Neural progenitor cell (in vitro differentiated cells): Measurements from ENCODE around the gene GPR179. TPM values are rescaled to one million over a fixed set of nuclear protein-coding genes. Genes with fewer than 3 reads are reported as not detected.

Experiments
- DNase-seq: peaks from one replicate; pipeline ENCODE4 v3.0.0-alpha.2; 2016; ENCODE audit warnings: low spot score
- H2AFZ ChIP-seq: fragments of 200-600 bp; sonication (generic); replicated peaks from 2 replicates; pipeline ENCODE4 v1.6.1; 2016; ENCODE audit warnings: antibody characterized with exemption
- H3F3A ChIP-seq: fragments of 200-600 bp; sonication (generic); 2 replicates; pipeline ENCODE4 v1.6.1; 2016; ENCODE audit warnings: antibody characterized with exemption, low read depth
- H3K27ac ChIP-seq: fragments of 200-600 bp; sonication (generic); 2 replicates; pipeline ENCODE4 v1.5.1; 2016; ENCODE audit warnings: mild to moderate bottlenecking
- H3K27me3 ChIP-seq: fragments of 200-600 bp; sonication (generic); 2 replicates; pipeline ENCODE4 v1.6.1; 2016; ENCODE audit warnings: mild to moderate bottlenecking, moderate library complexity
- H3K36me3 ChIP-seq: fragments of 200-600 bp; sonication (generic); 2 replicates; pipeline ENCODE4 v1.5.1; 2016
- H3K4me1 ChIP-seq: fragments of 200-600 bp; sonication (generic); 2 replicates; pipeline ENCODE4 v1.6.1; 2016; ENCODE audit warnings: mixed run types
- H3K4me2 ChIP-seq: fragments of 200-600 bp; sonication (generic); 2 replicates; pipeline ENCODE4 v1.6.1; 2016
- H3K4me3 ChIP-seq: fragments of 200-600 bp; sonication (generic); 2 replicates; pipeline ENCODE4 v1.5.1; 2016
- H3K79me2 ChIP-seq: fragments of 200-600 bp; sonication (generic); 2 replicates; pipeline ENCODE4 v1.6.1; 2016; ENCODE audit warnings: low read depth
- H3K9ac ChIP-seq: fragments of 200-600 bp; sonication (generic); 2 replicates; pipeline ENCODE4 v1.6.1; 2016
- H3K9me3 ChIP-seq: fragments of 200-600 bp; sonication (generic); 2 replicates; pipeline ENCODE4 v1.5.1; 2016; ENCODE audit warnings: low read depth
- H4K20me1 ChIP-seq: fragments of 200-600 bp; sonication (generic); 2 replicates; pipeline ENCODE4 v1.6.1; 2016; ENCODE audit warnings: low read depth
- H3K27ac Mint-ChIP-seq: 3 replicates; pipeline ENCODE4 v1.8.0; 2021; ENCODE audit warnings: mixed read lengths
- H3K27me3 Mint-ChIP-seq: 2 replicates; pipeline ENCODE4 v1.8.0; 2022; ENCODE audit warnings: low read depth, mild to moderate bottlenecking, inconsistent platforms, moderate library complexity, mixed read lengths; ENCODE audit not compliant: insufficient read depth
- H3K36me3 Mint-ChIP-seq: 3 replicates; pipeline ENCODE4 v1.8.0; 2021; ENCODE audit warnings: mixed read lengths
- H3K4me1 Mint-ChIP-seq: 3 replicates; pipeline ENCODE4 v1.8.0; 2021; ENCODE audit warnings: mixed read lengths
- H3K4me3 Mint-ChIP-seq: 3 replicates; pipeline ENCODE4 v1.8.0; 2021; ENCODE audit warnings: mild to moderate bottlenecking, moderate library complexity, mixed read lengths
- H3K9me3 Mint-ChIP-seq: 3 replicates; pipeline ENCODE4 v1.8.0; 2020; ENCODE audit warnings: mixed read lengths
- CTCF ChIP-seq: fragments of 200-600 bp; sonication (generic); IDR thresholded peaks from 2 replicates; pipeline ENCODE4 v1.5.1; 2017; ENCODE audit warnings: antibody characterized with exemption, mild to moderate bottlenecking
- EZH2 ChIP-seq: fragments of 200-600 bp; sonication (generic); IDR thresholded peaks from 2 replicates; pipeline ENCODE4 v1.6.1; 2017; ENCODE audit warnings: antibody characterized with exemption, mild to moderate bottlenecking, moderate library complexity
- EZH2phosphoT487 ChIP-seq: fragments of 200-600 bp; sonication (generic); IDR thresholded peaks from 2 replicates; pipeline ENCODE4 v1.6.1; 2017; ENCODE audit warnings: antibody characterized with exemption
- total RNA-seq: library from RNA; depleted of rRNA; stranded (reverse); fragments of >200 nt; gene quantifications from 2 replicates; pipeline ENCODE4 v1.2.3, GENCODE V29; 2015; ENCODE audit warnings: low replicate concordance

GPR179 gene
- total RNA-seq, 1 donor from 2014 or later, result not detected

GRCh38 chr17:38344420-38344745 is 627 bp upstream of the GPR179 start:
- H3K36me3 ChIP-seq, result no peaks in the 10 kb centered on the region
- H3K4me1 Mint-ChIP-seq, result peaks cover 20% of the 10 kb centered on the region
- no peak overlapping the region for H3K4me2 ChIP-seq
- H3K27ac Mint-ChIP-seq, result no peak overlapping the region
- H3K4me3 Mint-ChIP-seq, result no peak overlapping the region
- no peak overlapping the region for H3K4me3 ChIP-seq
- H3K4me1 ChIP-seq, result peaks cover 7% of the 10 kb centered on the region
- no peak for TF ChIP-seq EZH2
- no peak for TF ChIP-seq CTCF
- no peaks in the 10 kb centered on the region for H3K9me3 ChIP-seq
- no peak overlapping the region for H3K9ac ChIP-seq
- H3K27me3 ChIP-seq, result no peaks in the 10 kb centered on the region
- H3F3A ChIP-seq, result peaks cover 16% of the 10 kb centered on the region
- H3K36me3 Mint-ChIP-seq, result no peaks in the 10 kb centered on the region
- no peak for DNase-seq
- H3K27ac ChIP-seq, result no peak overlapping the region
- H3K79me2 ChIP-seq, result no peaks in the 10 kb centered on the region
- H3K9me3 Mint-ChIP-seq, result no peaks in the 10 kb centered on the region
- no peaks in the 10 kb centered on the region for H4K20me1 ChIP-seq
- no peak overlapping the region for H2AFZ ChIP-seq
- H3K27me3 Mint-ChIP-seq, result peaks cover 2% of the 10 kb centered on the region

GRCh38 chr17:38342886-38343607 is 709 bp downstream of the GPR179 start:
- no peaks in the 10 kb centered on the region for H4K20me1 ChIP-seq
- Mint-ChIP-seq H3K27me3 (peaks cover 6% of the 10 kb centered on the region), H3K36me3 (no peaks in the 10 kb centered on the region), H3K4me3 (no peak overlapping the region), H3K4me1 (peaks cover 17% of the 10 kb centered on the region), H3K9me3 (no peaks in the 10 kb centered on the region), H3K27ac (peak overlapping the region; percentile 57)
- H3K27me3 ChIP-seq, result no peaks in the 10 kb centered on the region
- no peak overlapping the region for H3K27ac ChIP-seq
- no peaks in the 10 kb centered on the region for H3K9me3 ChIP-seq
- H2AFZ ChIP-seq, result no peak overlapping the region
- H3K4me2 ChIP-seq, result no peak overlapping the region
- DNase-seq, result no peak
- H3K4me1 ChIP-seq, result peaks cover 7% of the 10 kb centered on the region
- H3K79me2 ChIP-seq, result no peaks in the 10 kb centered on the region
- no peak overlapping the region for H3K9ac ChIP-seq
- H3F3A ChIP-seq, result peaks cover 10% of the 10 kb centered on the region
- no peaks in the 10 kb centered on the region for H3K36me3 ChIP-seq
- no peak overlapping the region for H3K4me3 ChIP-seq
- TF ChIP-seq EZH2, result no peak
- TF ChIP-seq CTCF, result no peak

- Mint-ChIP-seq H3K27me3 (peaks cover 6% of the 10 kb centered on the region), H3K27ac (peak overlapping the region; percentile 8), H3K9me3 (no peaks in the 10 kb centered on the region), H3K4me3 (no peak overlapping the region), H3K4me1 (peaks cover 17% of the 10 kb centered on the region), H3K36me3 (no peaks in the 10 kb centered on the region)
- Histone ChIP-seq H4K20me1 (no peaks in the 10 kb centered on the region), H3F3A (peaks cover 10% of the 10 kb centered on the region), H3K9me3 (no peaks in the 10 kb centered on the region), H3K4me1 (peaks cover 7% of the 10 kb centered on the region), H3K36me3 (no peaks in the 10 kb centered on the region), H3K9ac (no peak overlapping the region), H3K27ac (no peak overlapping the region), H3K4me3 (no peak overlapping the region), H3K79me2 (no peaks in the 10 kb centered on the region), H3K27me3 (no peaks in the 10 kb centered on the region), H2AFZ (no peak overlapping the region), H3K4me2 (peak overlapping the region; percentile 9)
- DNase-seq, result peak; percentile 57
- no peak for TF ChIP-seq EZH2phosphoT487
- TF ChIP-seq EZH2, result no peak
- TF ChIP-seq CTCF, result no peak
Observed at GRCh38 chr17:38341035-38341721, 2.6 kb downstream of the GPR179 start.
